ENCODE data around the gene RARG. TPM values are rescaled to one million over a fixed set of nuclear protein-coding genes. Genes with fewer than 3 reads are reported as not detected.

Gene RARG
- total and polyA plus RNA-seq, 2 of the 8 experiments (the other 6 are each of a cell fraction or from before 2014, with no cell fraction given), result 68.6 to 68.9 TPM

GRCh38 chr12:53224061-53224896 is 7.7 kb downstream of the RARG start (continued):
- TF ChIP-seq SIN3A (conservative IDR thresholded peaks at IDR 0.05 in 1 of 2, IDR thresholded peaks at IDR 0.05 in 1 of 2; ENCODE audit: low read depth in 1 of 2, low read length in 2 of 2) (peak in 1 of 2 experiments; percentile 80; a peak in 2 of 4 replicates), EGR1 (IDR thresholded peaks at IDR 0.05; ENCODE audit: borderline replicate concordance, low read depth, low read length) (peak; percentile 62; the same call in 1 of the 2 replicates), MAX (IDR thresholded peaks at IDR 0.05) (peak; percentile 30; the same call in 1 of the 2 replicates), RAD21 (IDR thresholded peaks at IDR 0.05 in 1 of 2, conservative IDR thresholded peaks at IDR 0.05 in 1 of 2; ENCODE audit: low read depth in 2 of 2, low read length in 2 of 2) (peak; percentile 10 to 44; a peak in 3 of 4 replicates), YY1 (IDR thresholded peaks at IDR 0.05; ENCODE audit: low read depth, low read length) (peak; percentile 50; the same call in 1 of the 2 replicates), NRF1 (IDR thresholded peaks at IDR 0.05; ENCODE audit: low read depth, low read length) (no peak)
